GM13976 (cell line): Measurements from ENCODE around the gene UNC5C.

Experiments used
- DNase-seq: peaks from one replicate; pipeline ENCODE4 v3.0.0; 2012; ENCODE audit warnings: low spot score
- in situ Hi-C: fragments of 300-500 bp; cut with MboI; formaldehyde crosslinking; loops from one replicate; pipeline ENCODE4 v1.12.0; 2022; ENCODE audit warnings: low sequenced_read_pairs, mixed read lengths, inconsistent platforms; ENCODE audit not compliant: unreplicated experiment
- TF ChIP-seq, protein P1 (sequence below): IDR thresholded peaks from 2 replicates; pipeline ENCODE4 v1.5.1; 2012; ENCODE audit warnings: borderline replicate concordance, mild to moderate bottlenecking; ENCODE audit not compliant: insufficient read depth; ENCODE audit errors: extremely low read depth, missing control alignments, control extremely low read depth

UNC5C gene

GRCh38 chr4:95410387-95410977, 138.3 kb downstream of the UNC5C start:
- TF ChIP-seq, protein P1, sequence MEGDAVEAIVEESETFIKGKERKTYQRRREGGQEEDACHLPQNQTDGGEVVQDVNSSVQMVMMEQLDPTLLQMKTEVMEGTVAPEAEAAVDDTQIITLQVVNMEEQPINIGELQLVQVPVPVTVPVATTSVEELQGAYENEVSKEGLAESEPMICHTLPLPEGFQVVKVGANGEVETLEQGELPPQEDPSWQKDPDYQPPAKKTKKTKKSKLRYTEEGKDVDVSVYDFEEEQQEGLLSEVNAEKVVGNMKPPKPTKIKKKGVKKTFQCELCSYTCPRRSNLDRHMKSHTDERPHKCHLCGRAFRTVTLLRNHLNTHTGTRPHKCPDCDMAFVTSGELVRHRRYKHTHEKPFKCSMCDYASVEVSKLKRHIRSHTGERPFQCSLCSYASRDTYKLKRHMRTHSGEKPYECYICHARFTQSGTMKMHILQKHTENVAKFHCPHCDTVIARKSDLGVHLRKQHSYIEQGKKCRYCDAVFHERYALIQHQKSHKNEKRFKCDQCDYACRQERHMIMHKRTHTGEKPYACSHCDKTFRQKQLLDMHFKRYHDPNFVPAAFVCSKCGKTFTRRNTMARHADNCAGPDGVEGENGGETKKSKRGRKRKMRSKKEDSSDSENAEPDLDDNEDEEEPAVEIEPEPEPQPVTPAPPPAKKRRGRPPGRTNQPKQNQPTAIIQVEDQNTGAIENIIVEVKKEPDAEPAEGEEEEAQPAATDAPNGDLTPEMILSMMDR: no peak
- in situ Hi-C loops: no loop called here
- DNase-seq: no peak

DNA sequence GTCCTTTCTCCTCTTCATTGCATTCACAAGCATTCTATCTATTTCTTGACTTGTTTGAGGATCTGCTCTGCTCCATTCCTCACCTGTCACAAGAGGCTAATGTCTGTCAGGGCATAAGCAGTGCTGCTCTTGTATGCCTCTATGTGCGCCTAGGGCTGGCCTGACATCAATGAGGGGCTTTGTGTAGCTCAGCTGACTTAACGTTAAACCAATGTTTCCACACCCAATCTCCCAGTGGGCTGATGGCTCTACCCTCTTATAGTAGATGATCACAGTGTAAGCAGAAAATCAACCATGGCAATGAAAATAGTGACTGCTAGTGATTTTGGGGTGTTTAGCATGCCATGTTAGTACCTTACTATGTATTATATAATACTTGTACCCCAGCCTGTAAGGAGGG, 139.0 kb downstream of the UNC5C start:
- TF ChIP-seq, protein P1: no peak
- DNase-seq: no peak
- in situ Hi-C loops: no loop called here

GRCh38 chr4:95409127-95409526, 139.6 kb downstream of the UNC5C start:
- TF ChIP-seq, protein P1: no peak
- no peak for DNase-seq
- in situ Hi-C loops: no loop called here

DNA sequence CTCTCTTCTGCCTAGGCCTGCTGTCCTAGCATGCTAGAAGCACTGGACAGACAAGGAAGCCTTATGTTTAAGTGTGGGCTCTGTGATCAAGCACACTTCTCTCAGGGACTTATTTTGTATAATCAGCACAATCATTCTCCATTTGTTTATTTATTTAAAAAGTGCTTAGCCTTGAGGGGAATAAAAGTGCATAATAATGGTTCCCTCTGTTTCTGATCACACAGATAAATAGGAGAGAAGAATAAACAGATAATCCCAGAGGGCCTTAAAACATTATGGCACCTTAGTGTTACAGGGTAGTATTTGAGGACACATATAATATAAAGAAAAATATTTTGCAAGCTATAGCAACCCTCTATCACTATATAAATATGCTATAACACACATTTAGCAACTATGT, 146.5 kb downstream of the UNC5C start:
- in situ Hi-C loops: no loop called here

DNA sequence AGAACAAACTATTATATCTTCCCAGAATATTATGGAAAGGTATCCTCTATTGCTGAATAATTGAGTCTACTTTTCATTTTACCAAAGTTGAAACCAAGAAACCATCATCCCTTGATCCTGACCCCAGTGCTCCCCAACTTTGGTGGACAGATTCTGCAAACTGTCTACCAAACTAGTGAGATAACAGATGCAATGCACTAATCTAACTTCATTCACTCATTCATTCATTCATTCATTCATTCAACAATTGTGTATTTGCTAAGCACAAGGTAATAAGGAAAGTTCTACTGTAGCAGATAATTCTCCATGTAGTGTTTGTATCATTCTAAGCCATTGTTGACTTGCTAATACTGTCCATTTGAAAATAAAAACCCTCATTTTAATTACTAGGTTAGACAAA, 150.6 kb downstream of the UNC5C start:
- in situ Hi-C loops: no loop called here
- DNase-seq: no peak
- TF ChIP-seq, protein P1: no peak

More for the DNA sequence above, 146.5 kb downstream of the UNC5C start:
- TF ChIP-seq, protein P1: no peak
- no peak for DNase-seq

DNA sequence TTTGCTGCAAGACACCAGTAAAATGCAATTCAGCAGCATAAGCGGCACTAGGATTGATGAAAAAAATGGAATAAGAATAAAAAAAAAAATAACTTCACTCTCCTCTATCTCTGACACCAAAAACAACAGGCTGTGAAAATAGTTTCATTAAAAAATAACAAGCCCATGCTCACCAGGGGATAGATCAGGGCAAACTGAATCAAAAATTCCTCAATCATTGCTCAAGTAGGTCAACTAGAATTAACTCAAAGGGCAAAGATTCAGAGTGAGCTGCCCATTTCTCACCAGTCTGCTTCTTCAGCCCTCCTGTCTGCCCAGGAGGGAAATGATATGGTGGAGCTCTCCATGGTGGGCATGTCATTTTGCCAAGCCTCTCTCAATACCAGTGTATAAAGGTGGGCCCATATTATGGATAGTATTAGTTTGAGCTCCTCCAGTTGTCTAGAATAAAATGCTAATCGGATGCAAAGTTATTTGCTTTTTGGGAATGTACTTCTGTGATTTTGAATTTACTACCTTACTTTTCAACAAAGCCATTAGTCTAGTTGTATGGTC, 153.9 kb downstream of the UNC5C start:
- in situ Hi-C loops: no loop called here
- no peak for DNase-seq
- TF ChIP-seq, protein P1: no peak
